WTC11 (cell line): ENCODE measurements around the gene ECHS1. TPM values are rescaled to one million over a fixed set of nuclear protein-coding genes. Genes with fewer than 3 reads are reported as not detected.

ENCODE experiments used
- ATAC-seq: fragments of 200-7000 bp; cut with Tn5 transposase; 2 replicates; pipeline ENCODE4 v1.10.0; 2021; ENCODE audit warnings: mild to moderate bottlenecking, moderate library complexity
- CTCF ChIA-PET: fragments of 300-600 bp; sonication (Branson Sonifier 250); formaldehyde crosslinking; loops from one replicate; lab custom pipeline; 2021; ENCODE audit warnings: antibody characterized with exemption; lab: Charles Lee
- POLR2A ChIA-PET: fragments of 350-600 bp; sonication (Branson Sonifier 250); formaldehyde crosslinking; loops from one replicate; lab custom pipeline; 2021; ENCODE audit warnings: antibody characterized with exemption; lab: Charles Lee
- DNase-seq: peaks from one replicate; pipeline ENCODE4 v3.0.0; 2021; ENCODE audit warnings: low spot score
- H3K27ac Mint-ChIP-seq: 2 replicates; pipeline ENCODE4 v1.8.0; 2021; ENCODE audit warnings: mixed read lengths
- H3K27me3 Mint-ChIP-seq: 2 replicates; pipeline ENCODE4 v1.8.0; 2021; ENCODE audit warnings: low read depth, mild to moderate bottlenecking, moderate library complexity, mixed read lengths
- H3K36me3 Mint-ChIP-seq: 2 replicates; pipeline ENCODE4 v1.8.0; 2021; ENCODE audit warnings: mixed read lengths
- H3K4me1 Mint-ChIP-seq: 2 replicates; pipeline ENCODE4 v1.8.0; 2022; ENCODE audit warnings: mixed read lengths
- H3K4me3 Mint-ChIP-seq: 2 replicates; pipeline ENCODE4 v1.8.0; 2021; ENCODE audit warnings: mild to moderate bottlenecking, moderate library complexity, mixed read lengths
- H3K9me3 Mint-ChIP-seq: 2 replicates; pipeline ENCODE4 v1.8.0; 2021; ENCODE audit warnings: mixed read lengths
- ESRRA ChIP-seq: sonication (generic); formaldehyde crosslinking; IDR thresholded peaks from 2 replicates; pipeline ENCODE4 v1.8.1; 2022; ENCODE audit warnings: mild to moderate bottlenecking, missing genetic modification reagents, borderline replicate concordance
- FOXJ3 ChIP-seq: sonication (generic); formaldehyde crosslinking; IDR thresholded peaks from 2 replicates; pipeline ENCODE4 v1.9.0; 2021; ENCODE audit warnings: missing genetic modification reagents, mild to moderate bottlenecking, borderline replicate concordance
- FOXK1 ChIP-seq: sonication (generic); formaldehyde crosslinking; IDR thresholded peaks from 2 replicates; pipeline ENCODE4 v1.8.0; 2022; ENCODE audit warnings: mild to moderate bottlenecking, moderate library complexity, missing genetic modification reagents
- JAZF1 ChIP-seq: fragments of 250-450 bp; sonication (Bioruptor Pico); IDR thresholded peaks from 2 replicates; pipeline ENCODE4 v1.9.0; 2021; ENCODE audit warnings: moderate library complexity, mild to moderate bottlenecking, inconsistent platforms
- SP1 ChIP-seq: sonication (generic); formaldehyde crosslinking; conservative IDR thresholded peaks from 2 replicates; pipeline ENCODE4 v1.8.1; 2022; ENCODE audit warnings: missing genetic modification reagents
- ZBTB21 ChIP-seq: sonication (generic); formaldehyde crosslinking; IDR thresholded peaks from 2 replicates; pipeline ENCODE4 v1.8.1; 2023; ENCODE audit warnings: mild to moderate bottlenecking, missing genetic modification reagents, borderline replicate concordance
- ZNF219 ChIP-seq: sonication (generic); formaldehyde crosslinking; IDR thresholded peaks from 2 replicates; pipeline ENCODE4 v1.8.0; 2023; ENCODE audit warnings: missing genetic modification reagents, mild to moderate bottlenecking, borderline replicate concordance
- ZNF232 ChIP-seq: sonication (generic); formaldehyde crosslinking; IDR thresholded peaks from 2 replicates; pipeline ENCODE4 v1.8.0; 2022; ENCODE audit warnings: mild to moderate bottlenecking, missing genetic modification reagents
- total RNA-seq: library from RNA; stranded (reverse); gene quantifications from 3 replicates; pipeline ENCODE4 v1.2.3, GENCODE V29; 2021
- TF ChIP-seq, protein P1 (sequence below): fragments of 250-450 bp; sonication (Bioruptor Pico); IDR thresholded peaks from 2 replicates; pipeline ENCODE4 v1.9.0; 2021; ENCODE audit warnings: moderate library complexity, mild to moderate bottlenecking, inconsistent platforms, borderline replicate concordance
- TF ChIP-seq, protein P2 (sequence below): sonication (generic); formaldehyde crosslinking; IDR thresholded peaks from 2 replicates; pipeline ENCODE4 v1.8.0; 2022; ENCODE audit warnings: missing genetic modification reagents
- TF ChIP-seq, protein P3 (sequence below): sonication (generic); formaldehyde crosslinking; IDR thresholded peaks from 2 replicates; pipeline ENCODE4 v1.8.1; 2023; ENCODE audit warnings: mild to moderate bottlenecking, missing genetic modification reagents
- TF ChIP-seq, protein P4 (sequence below): sonication (generic); formaldehyde crosslinking; IDR thresholded peaks from 2 replicates; pipeline ENCODE4 v1.8.0; 2022; ENCODE audit warnings: mild to moderate bottlenecking, missing genetic modification reagents
- TF ChIP-seq, protein P5 (sequence below): fragments of 250-450 bp; sonication (Bioruptor Pico); IDR thresholded peaks from 2 replicates; pipeline ENCODE4 v1.8.0; 2021; ENCODE audit warnings: mild to moderate bottlenecking
- TF ChIP-seq, protein P6 (sequence below): sonication (generic); formaldehyde crosslinking; IDR thresholded peaks from 2 replicates; pipeline ENCODE4 v1.8.1; 2022; ENCODE audit warnings: low read depth, mild to moderate bottlenecking, moderate library complexity, missing genetic modification reagents, borderline replicate concordance

The ECHS1 gene
- total RNA-seq, 1 experiment from 2014 or later, result 84.1 TPM

DNA sequence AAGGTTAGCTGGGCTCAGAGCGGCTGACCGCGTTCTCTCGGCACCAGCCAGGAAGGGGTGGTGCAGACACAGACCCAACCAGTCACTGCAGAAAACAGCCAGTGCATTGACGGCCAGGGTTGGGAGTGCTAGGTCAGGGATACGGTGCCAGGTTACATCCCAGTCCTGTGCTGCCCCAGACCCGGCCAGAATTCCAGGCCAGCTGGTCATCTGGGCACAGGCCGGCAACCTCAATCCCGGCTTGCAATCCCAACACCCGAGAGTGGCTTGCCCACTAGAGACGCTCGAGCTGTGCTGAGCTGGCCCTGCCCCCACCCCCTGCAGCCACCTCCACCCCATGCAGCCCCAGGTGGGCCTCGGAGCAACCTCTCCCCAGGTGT, 22.2 kb downstream of the ECHS1 start (continued):
- TF ChIP-seq, protein P1, sequence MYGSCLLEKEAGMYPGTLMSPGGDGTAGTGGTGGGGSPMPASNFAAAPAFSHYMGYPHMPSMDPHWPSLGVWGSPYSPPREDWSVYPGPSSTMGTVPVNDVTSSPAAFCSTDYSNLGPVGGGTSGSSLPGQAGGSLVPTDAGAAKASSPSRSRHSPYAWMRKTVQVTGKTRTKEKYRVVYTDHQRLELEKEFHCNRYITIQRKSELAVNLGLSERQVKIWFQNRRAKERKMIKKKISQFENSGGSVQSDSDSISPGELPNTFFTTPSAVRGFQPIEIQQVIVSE (CRISPR knock-in tag), result no peak
- TF ChIP-seq, protein P2, sequence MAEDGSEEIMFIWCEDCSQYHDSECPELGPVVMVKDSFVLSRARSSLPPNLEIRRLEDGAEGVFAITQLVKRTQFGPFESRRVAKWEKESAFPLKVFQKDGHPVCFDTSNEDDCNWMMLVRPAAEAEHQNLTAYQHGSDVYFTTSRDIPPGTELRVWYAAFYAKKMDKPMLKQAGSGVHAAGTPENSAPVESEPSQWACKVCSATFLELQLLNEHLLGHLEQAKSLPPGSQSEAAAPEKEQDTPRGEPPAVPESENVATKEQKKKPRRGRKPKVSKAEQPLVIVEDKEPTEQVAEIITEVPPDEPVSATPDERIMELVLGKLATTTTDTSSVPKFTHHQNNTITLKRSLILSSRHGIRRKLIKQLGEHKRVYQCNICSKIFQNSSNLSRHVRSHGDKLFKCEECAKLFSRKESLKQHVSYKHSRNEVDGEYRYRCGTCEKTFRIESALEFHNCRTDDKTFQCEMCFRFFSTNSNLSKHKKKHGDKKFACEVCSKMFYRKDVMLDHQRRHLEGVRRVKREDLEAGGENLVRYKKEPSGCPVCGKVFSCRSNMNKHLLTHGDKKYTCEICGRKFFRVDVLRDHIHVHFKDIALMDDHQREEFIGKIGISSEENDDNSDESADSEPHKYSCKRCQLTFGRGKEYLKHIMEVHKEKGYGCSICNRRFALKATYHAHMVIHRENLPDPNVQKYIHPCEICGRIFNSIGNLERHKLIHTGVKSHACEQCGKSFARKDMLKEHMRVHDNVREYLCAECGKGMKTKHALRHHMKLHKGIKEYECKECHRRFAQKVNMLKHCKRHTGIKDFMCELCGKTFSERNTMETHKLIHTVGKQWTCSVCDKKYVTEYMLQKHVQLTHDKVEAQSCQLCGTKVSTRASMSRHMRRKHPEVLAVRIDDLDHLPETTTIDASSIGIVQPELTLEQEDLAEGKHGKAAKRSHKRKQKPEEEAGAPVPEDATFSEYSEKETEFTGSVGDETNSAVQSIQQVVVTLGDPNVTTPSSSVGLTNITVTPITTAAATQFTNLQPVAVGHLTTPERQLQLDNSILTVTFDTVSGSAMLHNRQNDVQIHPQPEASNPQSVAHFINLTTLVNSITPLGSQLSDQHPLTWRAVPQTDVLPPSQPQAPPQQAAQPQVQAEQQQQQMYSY (CRISPR knock-in tag), result no peak
- TF ChIP-seq, all 79 proteins: peak for 0

DNA sequence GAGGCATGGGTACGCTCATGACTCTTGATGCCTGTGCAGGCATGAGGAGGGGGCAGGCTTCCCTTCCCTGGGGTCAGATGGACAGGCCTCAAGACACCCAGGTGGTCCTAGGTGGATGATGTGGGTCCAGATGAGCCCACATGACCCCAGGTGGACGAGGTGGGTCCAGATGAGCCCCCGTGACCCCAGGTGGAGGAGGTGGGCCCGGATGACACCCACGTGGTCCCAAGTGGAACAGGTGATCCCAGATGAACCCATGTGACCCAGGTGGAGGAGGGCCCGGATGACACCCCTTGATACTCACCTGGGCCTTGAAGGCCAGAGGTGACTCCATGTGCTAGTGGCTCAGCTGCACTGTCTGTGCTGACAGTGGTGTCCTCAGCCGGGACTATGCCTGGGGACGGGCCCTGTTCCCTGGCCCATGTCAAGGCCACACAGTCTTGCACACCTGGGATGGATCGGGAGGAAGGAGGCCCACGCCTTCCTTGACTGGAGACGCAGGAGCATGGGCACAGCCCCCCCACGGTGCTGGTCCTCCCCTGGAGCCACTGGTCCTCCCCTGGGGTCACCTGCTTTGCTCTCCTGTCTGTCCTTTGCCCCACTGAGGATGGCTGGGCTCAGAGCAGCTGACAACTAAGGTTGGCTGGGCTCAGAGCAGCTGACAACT, 22.7 kb downstream of the ECHS1 start:
- H3K9me3 Mint-ChIP-seq, result no peaks in the 10 kb centered on the region
- H3K4me1 Mint-ChIP-seq, result peaks cover 9% of the 10 kb centered on the region
- no peak for DNase-seq
- ATAC-seq, result no peak
- no peaks in the 10 kb centered on the region for H3K36me3 Mint-ChIP-seq
- TF ChIP-seq, protein P3, sequence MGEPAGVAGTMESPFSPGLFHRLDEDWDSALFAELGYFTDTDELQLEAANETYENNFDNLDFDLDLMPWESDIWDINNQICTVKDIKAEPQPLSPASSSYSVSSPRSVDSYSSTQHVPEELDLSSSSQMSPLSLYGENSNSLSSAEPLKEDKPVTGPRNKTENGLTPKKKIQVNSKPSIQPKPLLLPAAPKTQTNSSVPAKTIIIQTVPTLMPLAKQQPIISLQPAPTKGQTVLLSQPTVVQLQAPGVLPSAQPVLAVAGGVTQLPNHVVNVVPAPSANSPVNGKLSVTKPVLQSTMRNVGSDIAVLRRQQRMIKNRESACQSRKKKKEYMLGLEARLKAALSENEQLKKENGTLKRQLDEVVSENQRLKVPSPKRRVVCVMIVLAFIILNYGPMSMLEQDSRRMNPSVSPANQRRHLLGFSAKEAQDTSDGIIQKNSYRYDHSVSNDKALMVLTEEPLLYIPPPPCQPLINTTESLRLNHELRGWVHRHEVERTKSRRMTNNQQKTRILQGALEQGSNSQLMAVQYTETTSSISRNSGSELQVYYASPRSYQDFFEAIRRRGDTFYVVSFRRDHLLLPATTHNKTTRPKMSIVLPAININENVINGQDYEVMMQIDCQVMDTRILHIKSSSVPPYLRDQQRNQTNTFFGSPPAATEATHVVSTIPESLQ (CRISPR knock-in tag), result no peak
- TF ChIP-seq, protein P4, sequence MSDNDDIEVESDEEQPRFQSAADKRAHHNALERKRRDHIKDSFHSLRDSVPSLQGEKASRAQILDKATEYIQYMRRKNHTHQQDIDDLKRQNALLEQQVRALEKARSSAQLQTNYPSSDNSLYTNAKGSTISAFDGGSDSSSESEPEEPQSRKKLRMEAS (CRISPR knock-in tag), result no peak
- TF ChIP-seq FOXJ3 (CRISPR knock-in tag) (no peak), ESRRA (CRISPR knock-in tag) (no peak), ZNF232 (CRISPR knock-in tag) (no peak), JAZF1 (no peak), ZNF219 (CRISPR knock-in tag) (no peak), SP1 (CRISPR knock-in tag) (no peak), FOXK1 (no peak), ZBTB21 (CRISPR knock-in tag) (no peak)
- TF ChIP-seq, protein P5, sequence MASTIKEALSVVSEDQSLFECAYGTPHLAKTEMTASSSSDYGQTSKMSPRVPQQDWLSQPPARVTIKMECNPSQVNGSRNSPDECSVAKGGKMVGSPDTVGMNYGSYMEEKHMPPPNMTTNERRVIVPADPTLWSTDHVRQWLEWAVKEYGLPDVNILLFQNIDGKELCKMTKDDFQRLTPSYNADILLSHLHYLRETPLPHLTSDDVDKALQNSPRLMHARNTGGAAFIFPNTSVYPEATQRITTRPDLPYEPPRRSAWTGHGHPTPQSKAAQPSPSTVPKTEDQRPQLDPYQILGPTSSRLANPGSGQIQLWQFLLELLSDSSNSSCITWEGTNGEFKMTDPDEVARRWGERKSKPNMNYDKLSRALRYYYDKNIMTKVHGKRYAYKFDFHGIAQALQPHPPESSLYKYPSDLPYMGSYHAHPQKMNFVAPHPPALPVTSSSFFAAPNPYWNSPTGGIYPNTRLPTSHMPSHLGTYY (CRISPR knock-in tag), result no peak
- TF ChIP-seq, protein P6, sequence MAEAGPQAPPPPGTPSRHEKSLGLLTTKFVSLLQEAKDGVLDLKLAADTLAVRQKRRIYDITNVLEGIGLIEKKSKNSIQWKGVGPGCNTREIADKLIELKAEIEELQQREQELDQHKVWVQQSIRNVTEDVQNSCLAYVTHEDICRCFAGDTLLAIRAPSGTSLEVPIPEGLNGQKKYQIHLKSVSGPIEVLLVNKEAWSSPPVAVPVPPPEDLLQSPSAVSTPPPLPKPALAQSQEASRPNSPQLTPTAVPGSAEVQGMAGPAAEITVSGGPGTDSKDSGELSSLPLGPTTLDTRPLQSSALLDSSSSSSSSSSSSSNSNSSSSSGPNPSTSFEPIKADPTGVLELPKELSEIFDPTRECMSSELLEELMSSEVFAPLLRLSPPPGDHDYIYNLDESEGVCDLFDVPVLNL (CRISPR knock-in tag), result no peak
- no peak overlapping the region for H3K4me3 Mint-ChIP-seq
- ChIA-PET POLR2A (no interaction called here), CTCF (interaction anchor here (1.2 to 1.9 kb wide), 3 partner anchors 21 to 46 kb away, joined by 5 to 25 read pairs (median 9); no protein-coding TSS in a partner anchor)
- H3K27ac Mint-ChIP-seq, result no peak overlapping the region
- H3K27me3 Mint-ChIP-seq, result peaks cover 2% of the 10 kb centered on the region; the same call in 1 of the 2 replicates
